Calu3 (cell line): ENCODE results near the gene NKX6-2. TPM values are rescaled to one million over a fixed set of nuclear protein-coding genes. Genes with fewer than 3 reads are reported as not detected.

Experiments used
- BruUV-seq: library from RNA; stranded (reverse); fragments of 400-500 nt; replicated peaks from 2 replicates; lab custom pipeline; 2021; lab: Mats Ljungman, UMichigan
- CTCF ChIA-PET: fragments of 300-600 bp; sonication (Branson Sonifier 250); formaldehyde crosslinking; loops from one replicate; lab custom pipeline; 2022; ENCODE audit warnings: antibody characterized with exemption; lab: Charles Lee
- DNase-seq: peaks from one replicate; pipeline ENCODE4 v3.0.0; 2022
- H3K27ac Mint-ChIP-seq: one replicate; pipeline ENCODE4 v1.8.0; 2022; ENCODE audit warnings: mixed read lengths; ENCODE audit not compliant: unreplicated experiment
- H3K27me3 Mint-ChIP-seq: one replicate; pipeline ENCODE4 v1.8.0; 2022; ENCODE audit warnings: mixed read lengths; ENCODE audit not compliant: unreplicated experiment
- H3K36me3 Mint-ChIP-seq: one replicate; pipeline ENCODE4 v1.8.0; 2022; ENCODE audit warnings: mild to moderate bottlenecking, moderate library complexity, mixed read lengths; ENCODE audit not compliant: insufficient read depth, unreplicated experiment
- H3K4me1 Mint-ChIP-seq: one replicate; pipeline ENCODE4 v1.8.0; 2022; ENCODE audit warnings: mild to moderate bottlenecking, low read depth, mixed read lengths; ENCODE audit not compliant: unreplicated experiment
- H3K4me3 Mint-ChIP-seq: one replicate; pipeline ENCODE4 v1.8.0; 2022; ENCODE audit warnings: mild to moderate bottlenecking, low read depth, moderate library complexity, mixed read lengths; ENCODE audit not compliant: unreplicated experiment
- H3K9me3 Mint-ChIP-seq: one replicate; pipeline ENCODE4 v1.8.0; 2022; ENCODE audit warnings: low read depth, mixed read lengths; ENCODE audit not compliant: unreplicated experiment
- intact Hi-C: fragments of 100-400 bp; cut with micrococcal nuclease; formaldehyde crosslinking; loops from one replicate; pipeline ENCODE4 v1.10.0; 2022; ENCODE audit not compliant: unreplicated experiment
- total RNA-seq: library from RNA; stranded (reverse); gene quantifications from 2 replicates; pipeline ENCODE4 v1.2.3, GENCODE V29; 2022
- TF ChIP-seq, protein P1 (sequence below): fragments of 200-600 bp; IDR thresholded peaks from one replicate; pipeline ENCODE4 v1.8.0; 2022; ENCODE audit warnings: antibody characterized with exemption; ENCODE audit not compliant: unreplicated experiment

Gene NKX6-2
- total RNA-seq, 1 experiment from 2014 or later, result not detected

DNA sequence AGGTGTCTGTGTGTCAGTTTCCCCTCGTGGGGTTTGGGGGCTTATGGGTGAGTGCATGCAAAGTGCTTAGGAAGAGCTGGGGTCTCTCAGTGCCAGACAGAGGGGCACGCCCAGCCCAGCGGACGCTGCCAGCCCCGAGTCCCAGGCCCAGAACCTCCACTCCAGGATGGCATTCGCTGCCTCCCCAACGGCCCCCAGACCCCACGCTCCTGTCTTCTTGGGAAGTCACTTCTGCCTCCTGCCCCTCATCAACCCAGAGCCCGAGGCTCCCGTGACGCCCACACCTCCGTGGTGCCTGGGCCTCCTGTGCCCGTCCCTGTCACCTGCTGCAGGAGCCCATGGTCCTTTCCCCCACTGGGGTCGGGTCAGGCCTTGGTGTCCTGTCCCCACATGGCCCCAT, 35.0 kb downstream of the NKX6-2 start:
- no peak for DNase-seq
- Mint-ChIP-seq H3K27ac (no peak overlapping the region), H3K9me3 (peaks cover 6% of the 10 kb centered on the region), H3K4me1 (no peaks in the 10 kb centered on the region), H3K4me3 (no peak overlapping the region), H3K27me3 (no peaks in the 10 kb centered on the region), H3K36me3 (peaks cover 5% of the 10 kb centered on the region)
- intact Hi-C loops, result no loop called here
- BruUV-seq, result no TSS peak
- TF ChIP-seq, protein P1, sequence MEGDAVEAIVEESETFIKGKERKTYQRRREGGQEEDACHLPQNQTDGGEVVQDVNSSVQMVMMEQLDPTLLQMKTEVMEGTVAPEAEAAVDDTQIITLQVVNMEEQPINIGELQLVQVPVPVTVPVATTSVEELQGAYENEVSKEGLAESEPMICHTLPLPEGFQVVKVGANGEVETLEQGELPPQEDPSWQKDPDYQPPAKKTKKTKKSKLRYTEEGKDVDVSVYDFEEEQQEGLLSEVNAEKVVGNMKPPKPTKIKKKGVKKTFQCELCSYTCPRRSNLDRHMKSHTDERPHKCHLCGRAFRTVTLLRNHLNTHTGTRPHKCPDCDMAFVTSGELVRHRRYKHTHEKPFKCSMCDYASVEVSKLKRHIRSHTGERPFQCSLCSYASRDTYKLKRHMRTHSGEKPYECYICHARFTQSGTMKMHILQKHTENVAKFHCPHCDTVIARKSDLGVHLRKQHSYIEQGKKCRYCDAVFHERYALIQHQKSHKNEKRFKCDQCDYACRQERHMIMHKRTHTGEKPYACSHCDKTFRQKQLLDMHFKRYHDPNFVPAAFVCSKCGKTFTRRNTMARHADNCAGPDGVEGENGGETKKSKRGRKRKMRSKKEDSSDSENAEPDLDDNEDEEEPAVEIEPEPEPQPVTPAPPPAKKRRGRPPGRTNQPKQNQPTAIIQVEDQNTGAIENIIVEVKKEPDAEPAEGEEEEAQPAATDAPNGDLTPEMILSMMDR, result no peak
- CTCF ChIA-PET, result no interaction called here

DNA sequence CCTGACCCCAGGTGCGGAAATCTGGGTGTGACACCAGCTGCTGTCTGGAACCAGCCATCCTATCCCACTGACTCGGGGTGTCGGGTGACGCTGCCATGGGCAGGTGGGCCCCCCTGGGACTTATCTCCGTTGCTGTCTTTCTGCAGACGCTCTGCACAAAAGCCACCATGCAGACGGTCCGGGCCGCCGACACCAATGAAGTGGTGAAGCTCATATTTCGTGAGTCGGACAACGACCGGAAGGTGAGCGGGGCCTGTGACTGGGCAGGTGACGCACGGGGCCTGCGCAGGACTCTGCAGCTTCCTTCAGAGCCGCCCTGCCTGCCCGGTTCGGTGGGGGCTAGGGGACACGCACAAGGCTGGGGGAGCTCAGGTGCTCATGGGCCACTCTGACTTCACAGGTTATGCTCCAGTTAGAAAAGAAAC, 36.6 kb downstream of the NKX6-2 start:
- Mint-ChIP-seq H3K9me3 (no peaks in the 10 kb centered on the region), H3K4me1 (no peaks in the 10 kb centered on the region), H3K36me3 (peaks cover 5% of the 10 kb centered on the region), H3K27ac (no peak overlapping the region), H3K27me3 (no peaks in the 10 kb centered on the region), H3K4me3 (no peak overlapping the region)
- no peak for DNase-seq
- intact Hi-C loops, result no loop called here
- TF ChIP-seq, protein P1, result no peak
- no TSS peak for BruUV-seq
- CTCF ChIA-PET, result no interaction called here

DNA sequence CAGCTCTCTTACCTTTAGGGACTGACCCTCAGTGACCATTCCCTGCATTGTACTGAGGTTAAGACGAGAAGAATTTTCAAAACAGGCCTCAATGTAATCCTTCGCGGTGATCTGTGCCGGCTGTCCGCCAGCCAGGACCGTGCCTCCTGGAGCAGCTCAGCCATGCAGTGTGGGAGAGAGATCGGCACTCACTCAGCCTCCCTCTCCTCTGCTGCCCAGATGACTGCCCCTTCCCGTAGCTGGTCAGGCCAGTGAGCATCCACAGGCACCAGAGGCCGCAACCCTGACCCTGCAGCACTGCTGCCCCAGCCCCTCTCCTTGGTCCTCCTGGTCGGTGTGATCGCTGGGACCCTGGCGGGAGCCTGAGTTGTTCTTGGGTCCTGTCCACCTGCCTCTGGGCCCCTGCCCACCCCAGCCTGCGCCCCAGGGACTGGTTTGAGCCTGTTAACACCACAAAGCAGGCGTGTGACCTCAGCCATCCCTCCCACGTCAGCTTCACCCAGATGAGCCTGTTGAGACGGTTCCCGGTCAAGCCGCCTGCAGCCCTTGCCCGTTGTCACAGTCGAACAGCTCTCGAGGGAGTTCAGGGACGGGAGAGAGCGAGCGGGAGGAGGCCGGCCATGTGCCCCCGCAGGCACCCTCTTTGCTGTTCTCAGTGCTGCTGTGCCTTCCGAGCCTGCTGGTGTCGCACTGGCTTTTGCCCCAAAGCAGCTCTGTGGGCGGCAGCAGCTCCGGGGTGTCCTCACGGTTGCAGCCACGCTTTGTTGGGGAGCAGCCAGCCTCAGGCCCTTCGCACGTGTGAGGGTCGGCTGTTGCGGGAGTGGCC, 37.2 kb downstream of the NKX6-2 start:
- TF ChIP-seq, protein P1, result no peak
- DNase-seq, result no peak
- H3K36me3 Mint-ChIP-seq, result peaks cover 5% of the 10 kb centered on the region
- no peaks in the 10 kb centered on the region for H3K9me3 Mint-ChIP-seq
- no peak overlapping the region for H3K4me3 Mint-ChIP-seq
- BruUV-seq, result no TSS peak
- H3K27ac Mint-ChIP-seq, result no peak overlapping the region
- H3K4me1 Mint-ChIP-seq, result no peaks in the 10 kb centered on the region
- no peaks in the 10 kb centered on the region for H3K27me3 Mint-ChIP-seq
- intact Hi-C loops, result no loop called here
- CTCF ChIA-PET, result no interaction called here

DNA sequence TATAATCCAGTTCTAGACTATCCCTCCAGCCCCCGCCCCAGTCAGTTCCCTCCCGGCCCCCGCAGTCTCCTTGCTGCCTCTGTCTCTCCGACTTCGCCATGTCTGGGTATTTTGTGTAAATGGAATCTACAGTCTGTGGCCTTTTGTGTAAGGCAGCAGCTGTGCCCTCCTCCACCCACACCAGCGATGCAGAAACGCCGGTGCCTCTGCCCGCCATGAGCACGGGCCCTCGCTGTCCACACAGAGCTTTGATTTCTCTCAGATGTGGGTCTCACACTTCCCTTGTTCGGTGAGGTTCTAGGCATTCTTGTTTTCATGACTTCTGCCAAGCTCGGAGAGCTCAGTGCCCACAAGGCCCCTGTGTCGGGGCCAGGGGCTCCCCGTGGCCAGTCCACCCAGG, 37.8 kb downstream of the NKX6-2 start:
- no peak overlapping the region for H3K27ac Mint-ChIP-seq
- no peak overlapping the region for H3K4me3 Mint-ChIP-seq
- CTCF ChIA-PET, result no interaction called here

More for the DNA sequence above, 37.8 kb downstream of the NKX6-2 start:
- intact Hi-C loops, result no loop called here
- DNase-seq, result no peak
- no TSS peak for BruUV-seq
- TF ChIP-seq, protein P1, result no peak
- Mint-ChIP-seq H3K36me3 (peaks cover 5% of the 10 kb centered on the region), H3K4me1 (no peaks in the 10 kb centered on the region), H3K9me3 (no peaks in the 10 kb centered on the region), H3K27me3 (no peaks in the 10 kb centered on the region)
